GM19397 (cell line): ENCODE measurements around the gene WIPF3.
"Not testable (repeated sequence)": the region's sequence is repeated elsewhere in the genome, so short reads cannot be mapped to it uniquely, and the experiment has no call there.

Experiments
- ATAC-seq: cut with Tn5 transposase; IDR thresholded peaks from one replicate; pipeline ENCODE4 v1.9.1; 2021; ENCODE audit warnings: mild to moderate bottlenecking, moderate library complexity; ENCODE audit not compliant: unreplicated experiment

Gene WIPF3

GRCh38 chr7:29875741-29876140 lies 69.4 kb downstream of the WIPF3 start:
- no peak for ATAC-seq

- ATAC-seq: no peak
These were observed 70.9 kb downstream of the WIPF3 start for GRCh38 chr7:29877196-29877595.

DNA sequence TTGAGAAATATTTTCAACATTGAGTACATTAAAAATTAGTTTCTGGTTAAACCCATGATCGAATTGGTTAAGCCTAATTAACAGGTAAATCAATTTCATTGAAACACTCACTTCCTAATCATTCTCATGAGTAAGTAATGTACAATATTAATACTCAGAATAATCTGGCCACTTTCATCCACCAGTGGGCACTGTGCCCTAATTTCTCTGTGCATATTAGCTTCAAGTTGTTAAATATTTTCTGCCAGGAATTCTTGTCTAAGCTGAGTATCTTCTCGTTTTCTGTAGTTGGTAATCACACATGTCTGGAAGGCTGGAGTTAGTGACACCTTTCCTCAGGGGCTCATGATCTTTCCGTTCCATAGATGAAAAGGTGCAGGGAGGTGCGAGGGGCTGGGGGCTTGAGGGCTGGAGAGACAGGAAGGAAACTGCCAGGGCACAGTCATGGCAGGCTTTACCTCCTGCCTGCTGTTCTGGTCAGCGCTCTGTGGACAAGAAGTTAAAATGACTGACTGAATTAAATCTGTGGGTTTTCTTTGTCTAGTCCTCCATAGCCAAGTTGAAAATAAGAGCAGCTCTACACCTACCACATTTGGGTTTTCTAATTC lies 71.9 kb downstream of the WIPF3 start:
- ATAC-seq: no peak

- no peak for ATAC-seq
These were observed 73.3 kb downstream of the WIPF3 start for GRCh38 chr7:29879609-29880008.

GRCh38 chr7:29881724-29882123 lies 75.4 kb downstream of the WIPF3 start:
- no peak for ATAC-seq

DNA sequence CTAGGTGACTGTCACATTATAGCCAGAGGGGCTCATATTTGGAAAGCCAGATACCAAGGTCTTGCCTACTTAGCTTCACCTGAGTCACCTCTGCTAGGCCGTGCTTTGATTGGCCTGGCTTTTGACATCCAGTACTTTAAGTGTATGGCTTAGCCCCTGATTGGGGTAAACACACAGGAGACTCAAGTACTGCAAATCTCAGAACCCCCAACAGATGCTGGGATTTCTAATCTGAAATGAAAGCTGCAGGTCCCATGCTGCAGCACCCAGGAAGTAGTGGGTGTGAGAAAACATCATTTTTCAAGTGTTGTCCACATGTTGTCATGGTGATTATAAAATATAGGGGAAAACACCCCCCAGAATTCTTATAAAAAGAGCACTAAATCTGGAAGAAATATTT lies 76.2 kb downstream of the WIPF3 start:
- no peak for ATAC-seq

DNA sequence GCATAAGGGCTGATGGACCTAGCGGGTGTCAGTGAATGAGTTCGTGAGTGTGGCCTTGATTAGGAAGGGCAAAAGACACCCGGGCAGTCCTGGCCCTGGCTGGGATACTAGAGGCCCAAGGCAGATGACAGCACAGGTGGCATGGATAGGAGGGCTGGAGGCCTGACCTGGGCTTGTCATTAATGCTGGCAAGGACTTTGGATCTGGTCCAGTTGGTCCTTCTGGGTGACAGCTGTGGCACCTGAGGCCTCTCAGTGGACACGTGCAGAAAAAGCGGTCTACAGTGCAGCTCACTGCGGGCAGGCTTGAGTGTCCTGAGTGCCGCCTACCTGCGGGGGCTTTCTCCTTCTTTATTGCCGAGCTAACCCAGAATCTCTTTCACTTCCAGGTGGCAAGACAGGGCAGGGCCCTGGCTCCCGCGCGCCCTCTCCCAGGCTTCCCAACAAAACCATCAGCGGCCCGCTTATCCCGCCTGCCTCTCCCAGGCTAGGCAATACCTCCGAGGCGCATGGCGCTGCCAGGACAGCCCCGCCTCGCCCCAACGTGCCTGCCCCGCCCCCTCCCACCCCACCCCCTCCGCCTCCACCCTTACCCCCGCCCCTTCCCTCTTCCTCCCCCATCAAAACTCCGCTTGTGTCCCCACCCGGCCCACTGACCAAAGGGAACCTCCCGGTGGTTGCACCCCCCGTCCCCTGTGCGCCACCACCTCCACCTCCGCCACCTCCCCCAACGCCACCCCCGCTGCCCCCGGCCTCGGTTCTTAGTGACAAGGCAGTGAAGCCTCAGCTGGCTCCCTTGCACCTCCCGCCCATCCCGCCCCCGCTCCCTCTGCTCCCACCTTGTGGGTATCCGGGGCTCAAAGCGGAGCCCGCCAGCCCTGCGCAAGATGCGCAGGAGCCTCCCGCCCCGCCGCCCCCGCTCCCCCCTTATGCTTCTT lies 77.4 kb downstream of the WIPF3 start:
- ATAC-seq: no peak

DNA sequence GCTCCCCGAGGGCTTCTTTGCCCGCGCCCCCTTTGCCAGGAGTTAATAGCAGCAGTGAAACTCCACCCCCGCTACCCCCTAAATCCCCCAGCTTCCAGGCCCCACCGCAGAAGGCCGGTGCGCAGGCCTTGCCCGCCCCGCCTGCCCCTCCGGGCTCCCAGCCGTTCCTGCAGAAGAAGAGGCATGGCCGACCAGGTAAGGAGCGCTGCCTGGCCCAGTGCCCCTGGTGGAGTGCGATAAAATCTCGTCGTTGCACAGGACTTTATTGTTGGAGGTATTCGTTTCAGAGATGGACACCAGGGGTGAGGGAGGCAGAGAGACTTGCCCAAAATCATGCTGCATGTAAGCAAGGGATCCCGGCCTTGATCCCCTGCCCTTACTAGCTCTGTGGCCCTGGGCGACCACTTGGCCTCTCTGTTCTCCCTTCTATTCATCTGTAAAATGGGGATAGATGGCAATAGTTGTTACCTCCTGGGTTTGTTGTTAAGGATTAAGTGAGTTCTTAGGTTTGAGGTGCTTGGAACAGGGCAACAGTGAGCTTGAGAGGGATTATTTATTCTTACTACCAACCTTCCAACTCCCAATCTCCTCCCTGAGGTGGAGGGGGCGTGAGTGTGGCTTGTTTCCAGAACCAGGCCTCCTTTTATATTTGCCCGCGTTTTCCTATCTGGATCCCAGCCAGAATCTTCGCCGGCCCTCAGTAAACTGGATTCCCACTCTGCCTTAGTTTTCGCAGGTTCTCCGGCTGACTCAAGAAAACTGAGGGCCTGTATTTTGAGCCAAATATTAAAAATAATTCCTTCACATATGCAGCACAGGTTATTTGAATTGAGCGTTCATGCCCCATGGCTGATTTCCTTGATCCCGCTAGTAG lies 78.3 kb downstream of the WIPF3 start:
- ATAC-seq: no peak

GRCh38 chr7:29885626-29886025 lies 79.3 kb downstream of the WIPF3 start:
- no peak for ATAC-seq

GRCh38 chr7:29886827-29887226 lies 80.5 kb downstream of the WIPF3 start:
- no peak for ATAC-seq

DNA sequence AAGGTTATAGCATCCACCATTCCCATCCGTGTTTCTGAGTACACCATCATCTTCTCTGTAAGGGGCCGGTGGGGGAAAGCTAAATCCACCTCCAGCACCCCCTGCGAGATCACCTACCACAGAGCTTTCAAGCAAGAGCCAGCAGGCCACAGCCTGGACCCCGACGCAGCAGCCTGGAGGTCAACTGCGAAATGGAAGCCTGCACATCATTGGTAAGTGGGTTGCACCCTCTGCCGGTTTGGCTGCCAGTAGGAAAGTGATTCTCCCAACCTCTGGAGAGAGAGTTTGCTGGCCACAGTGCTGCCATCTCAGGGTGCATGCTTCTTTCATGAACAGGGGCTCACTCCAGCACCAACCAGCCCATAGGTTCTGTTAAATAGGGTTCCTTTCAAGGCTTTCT lies 81.7 kb downstream of the WIPF3 start:
- no peak for ATAC-seq

DNA sequence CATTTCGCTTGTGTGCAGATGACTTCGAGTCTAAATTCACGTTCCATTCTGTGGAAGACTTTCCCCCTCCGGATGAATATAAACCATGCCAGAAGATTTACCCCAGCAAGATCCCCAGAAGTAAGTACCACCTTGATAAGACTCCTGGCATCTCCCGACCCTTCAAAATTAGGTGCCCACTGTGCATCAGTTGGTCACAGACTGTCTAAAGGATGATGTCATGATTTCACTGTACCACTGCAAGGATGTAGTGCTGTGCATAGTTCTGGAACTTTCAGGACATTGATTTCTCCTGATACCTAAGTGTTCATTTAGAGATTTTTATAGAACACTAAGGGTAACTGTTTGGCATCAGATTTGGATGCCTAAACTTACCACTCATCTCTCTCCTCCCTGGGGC lies 83.0 kb downstream of the WIPF3 start:
- ATAC-seq: no peak

DNA sequence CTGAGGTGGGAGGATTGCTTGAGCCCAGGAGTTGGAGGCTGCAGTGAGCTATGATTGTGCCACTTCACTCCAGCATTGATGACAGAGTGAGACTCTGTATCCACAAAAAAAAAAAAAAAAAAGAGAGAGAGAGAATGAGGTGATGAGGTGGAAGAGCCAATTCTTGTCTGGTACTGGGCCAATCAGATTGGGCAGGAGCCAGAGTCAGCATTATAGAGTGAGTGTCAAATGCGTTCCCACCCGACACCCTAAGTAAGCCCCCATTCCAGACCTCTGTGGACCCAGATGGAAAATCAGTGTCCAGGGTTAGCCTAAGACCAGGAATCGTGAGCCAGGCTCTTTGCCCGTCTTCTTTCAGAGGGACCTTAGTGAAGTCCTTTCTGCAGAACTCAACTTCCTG lies 83.9 kb downstream of the WIPF3 start:
- ATAC-seq: no peak

DNA sequence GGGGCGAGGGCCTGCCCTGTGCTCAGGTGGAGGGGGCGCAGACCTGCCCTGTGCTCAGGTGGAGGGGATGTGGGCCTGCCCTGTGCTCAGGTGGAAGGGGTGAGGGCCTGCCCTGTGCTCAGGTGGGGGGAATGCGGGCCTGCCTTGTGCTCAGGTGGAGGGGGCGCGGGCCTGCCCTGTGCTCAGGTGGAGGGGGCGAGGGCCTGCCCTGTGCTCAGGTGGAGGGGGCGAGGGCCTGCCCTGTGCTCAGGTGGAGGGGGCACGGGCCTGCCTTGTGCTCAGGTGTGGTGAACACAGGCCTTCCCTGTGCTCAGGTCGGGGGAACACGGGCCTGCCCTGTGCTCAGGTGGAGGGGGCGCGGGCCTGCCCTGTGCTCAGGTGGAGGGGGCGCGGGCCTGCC lies 84.5 kb downstream of the WIPF3 start:
- ATAC-seq: not testable (repeated sequence)

DNA sequence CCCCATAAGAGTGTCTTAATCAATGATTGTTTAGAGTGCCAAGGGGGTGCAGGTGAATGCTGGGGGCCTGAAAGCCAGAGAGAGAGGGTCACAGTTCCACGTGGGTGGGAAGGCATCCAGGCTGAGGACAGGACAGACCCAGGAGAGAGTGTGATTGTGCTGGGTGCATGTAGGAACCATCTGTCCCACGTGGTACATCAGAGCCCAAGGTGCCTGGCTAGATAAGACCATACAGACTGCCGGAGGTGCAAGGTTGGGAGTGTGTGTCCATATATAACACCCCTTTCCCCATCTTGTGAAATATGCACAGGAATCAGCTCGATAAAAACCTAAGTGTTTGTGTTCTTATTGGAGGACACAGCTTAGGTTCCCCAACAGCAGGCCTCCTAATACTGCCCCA lies 85.5 kb downstream of the WIPF3 start:
- ATAC-seq: no peak

DNA sequence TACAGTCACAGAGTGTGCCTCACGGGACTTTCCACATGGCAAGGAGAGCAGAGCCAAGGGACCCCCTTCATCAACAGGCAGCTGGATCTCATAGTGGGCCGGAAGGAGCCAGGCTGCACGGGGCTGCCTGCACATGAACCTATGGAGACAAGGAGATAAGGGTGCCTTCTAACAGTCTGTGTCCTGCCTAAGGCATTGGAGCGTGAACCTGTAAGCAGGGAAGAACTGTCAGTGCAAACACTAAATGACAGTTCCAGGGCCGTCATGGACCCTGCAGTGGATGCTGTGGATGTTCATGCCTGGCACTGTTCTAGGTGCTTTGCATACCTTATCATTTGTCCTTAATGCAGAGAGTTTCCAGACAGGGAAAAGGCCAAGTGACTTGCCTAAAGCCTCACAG lies 85.9 kb downstream of the WIPF3 start:
- ATAC-seq: no peak

GRCh38 chr7:29893351-29893965 lies 87.2 kb downstream of the WIPF3 start:
- no peak for ATAC-seq

DNA sequence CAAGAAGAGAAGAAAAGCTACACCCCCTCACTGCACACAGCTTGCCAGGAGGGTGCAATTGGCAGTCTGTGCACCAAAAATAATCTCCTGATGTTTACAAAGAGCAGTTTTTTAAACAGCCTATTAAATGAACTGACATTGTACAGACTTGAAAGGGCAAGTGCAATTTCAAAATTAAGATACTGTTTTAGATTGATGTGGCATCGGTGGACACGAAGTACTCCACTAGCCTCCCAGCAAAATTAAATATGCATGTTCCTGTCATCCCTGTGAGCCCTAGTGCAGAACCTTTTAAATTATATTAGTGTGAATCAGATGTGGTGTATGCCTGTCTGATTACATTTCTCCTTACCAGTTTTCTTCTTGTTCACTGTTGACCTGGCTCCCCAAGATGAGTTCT lies 87.9 kb downstream of the WIPF3 start:
- ATAC-seq: no peak

DNA sequence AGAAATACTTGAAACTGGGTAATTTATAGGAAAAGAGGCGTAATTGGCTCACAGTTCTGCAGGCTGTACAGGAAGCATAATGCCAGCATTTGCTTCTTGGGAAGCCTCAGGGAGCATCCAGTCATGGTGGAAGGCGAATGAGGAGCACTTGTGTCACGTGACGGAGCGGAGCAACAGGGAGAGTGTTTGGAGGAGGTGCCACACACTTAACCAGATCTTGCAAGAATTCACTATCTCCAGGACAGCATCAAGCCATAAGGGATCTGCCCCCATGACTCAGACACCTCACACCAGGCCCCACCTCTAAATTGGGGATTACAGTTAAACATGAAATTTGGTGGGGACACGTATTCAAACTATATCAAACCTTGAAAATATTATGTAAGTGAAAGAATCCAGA lies 89.3 kb downstream of the WIPF3 start:
- ATAC-seq: no peak

- ATAC-seq: no peak
These were observed 90.5 kb downstream of the WIPF3 start for GRCh38 chr7:29896685-29897411.
